H1 (cell line): ENCODE data around the gene HEXIM1. TPM values are rescaled to one million over a fixed set of nuclear protein-coding genes. Genes with fewer than 3 reads are reported as not detected.

Source experiments
- CBX5 ChIP-seq: fragments of 300-800, 300-1000 bp; sonication (generic); IDR thresholded peaks from 2 replicates; pipeline ENCODE4 v1.7.1; 2016; ENCODE audit warnings: antibody characterized with exemption, low read length, low read depth
- CHD1 ChIP-seq: IDR thresholded peaks from 2 replicates; pipeline ENCODE4 v1.6.1; 2012; ENCODE audit warnings: low read depth, low read length, improper control_type of control experiment
- CREB1 ChIP-seq: IDR thresholded peaks from 2 replicates; pipeline ENCODE4 v1.6.1; 2012; ENCODE audit warnings: inconsistent platforms
- EGR1 ChIP-seq: IDR thresholded peaks from 2 replicates; pipeline ENCODE4 v1.6.1; 2011; ENCODE audit warnings: low read depth, low read length, borderline replicate concordance
- FOSL1 ChIP-seq: IDR thresholded peaks from 2 replicates; pipeline ENCODE4 v1.6.1; 2011; ENCODE audit warnings: mild to moderate bottlenecking, low read depth, low read length, moderate library complexity; ENCODE audit not compliant: insufficient read depth
- HDAC2 ChIP-seq, 2 experiments: fragments of 300-600 bp in 1 of 2; sonication (generic) in 1 of 2; IDR thresholded peaks; 2 replicates each; pipeline ENCODE4 v1.6.1; 2011 to 2012; ENCODE audit warnings: low read depth in 2 of 2, low read length in 2 of 2, mild to moderate bottlenecking in 2 of 2, moderate library complexity in 2 of 2, borderline replicate concordance in 1 of 2, inconsistent platforms in 1 of 2
- JUND ChIP-seq: IDR thresholded peaks from 2 replicates; pipeline ENCODE4 v1.6.1; 2011; ENCODE audit warnings: mild to moderate bottlenecking, improper control_type of control experiment, low read length
- KDM5A ChIP-seq: fragments of 200-600 bp; IDR thresholded peaks from 2 replicates; pipeline ENCODE4 v1.7.1; 2012; ENCODE audit warnings: mild to moderate bottlenecking, low read length, inconsistent platforms, mixed read lengths
- NRF1 ChIP-seq: IDR thresholded peaks from 2 replicates; pipeline ENCODE4 v1.6.1; 2011; ENCODE audit warnings: mild to moderate bottlenecking, low read depth, low read length, improper control_type of control experiment
- SIRT6 ChIP-seq: IDR thresholded peaks from one replicate; pipeline ENCODE4 v1.7.1; 2012; ENCODE audit warnings: low read length, inconsistent platforms
- SIX5 ChIP-seq: IDR thresholded peaks from 2 replicates; pipeline ENCODE4 v1.6.1; 2011; ENCODE audit warnings: mild to moderate bottlenecking, low read depth, low read length
- SP1 ChIP-seq: IDR thresholded peaks from 2 replicates; pipeline ENCODE4 v1.6.1; 2011; ENCODE audit warnings: low read depth, low read length
- SP2 ChIP-seq: IDR thresholded peaks from 2 replicates; pipeline ENCODE4 v1.6.1; 2012; ENCODE audit warnings: mild to moderate bottlenecking, low read length, inconsistent platforms
- SP4 ChIP-seq: IDR thresholded peaks from 2 replicates; pipeline ENCODE4 v1.6.1; 2012; ENCODE audit warnings: low read length, inconsistent platforms
- TAF1 ChIP-seq: IDR thresholded peaks from 2 replicates; pipeline ENCODE4 v1.6.1; 2011; ENCODE audit warnings: mild to moderate bottlenecking, low read depth, low read length
- TCF12 ChIP-seq: IDR thresholded peaks from 2 replicates; pipeline ENCODE4 v1.6.1; 2011; ENCODE audit warnings: low read depth, mild to moderate bottlenecking, low read length
- TEAD4 ChIP-seq: IDR thresholded peaks from 2 replicates; pipeline ENCODE4 v1.6.1; 2012; ENCODE audit warnings: low read depth, low read length, inconsistent platforms, mixed read lengths
- polyA plus RNA-seq, 7 experiments: library from polyadenylated mRNA; depleted of rRNA in 3 of 7; stranded (reverse) in 5 of 7; unstranded in 2 of 7; fragments of >200 nt in 5 of 7; fragments of 200-250 nt in 2 of 7; gene quantifications; 1 replicate in 5 of 7; 2 replicates in 1 of 7; 4 replicates in 1 of 7; pipeline versions ENCODE4 v1.2.1 to v1.2.3, GENCODE V29; 2011 to 2013; ENCODE audit warnings: missing spikeins in 2 of 7, mixed read lengths in 2 of 7
- total RNA-seq: library from RNA; stranded (reverse); fragmentation: NEBNext Ultra II Directional; extraction: Animal tissue kit (Norgen Biotek cat#: 25700); gene quantifications from 2 replicates; pipeline ENCODE4 v1.2.1, GENCODE V29; 2021
- TF ChIP-seq, protein P1 (sequence below): IDR thresholded peaks from 2 replicates; pipeline ENCODE4 v1.6.1; 2012; ENCODE audit warnings: low read length, inconsistent platforms
- TF ChIP-seq, protein P2 (sequence below): IDR thresholded peaks from 2 replicates; pipeline ENCODE4 v1.6.1; 2011; ENCODE audit warnings: low read depth, mild to moderate bottlenecking, low read length; ENCODE audit not compliant: insufficient read depth
- TF ChIP-seq, protein P3 (sequence below): IDR thresholded peaks from 2 replicates; pipeline ENCODE4 v1.6.1; 2012; ENCODE audit warnings: inconsistent platforms
- TF ChIP-seq, protein P4 (sequence below): IDR thresholded peaks from 2 replicates; pipeline ENCODE4 v1.6.1; 2011; ENCODE audit warnings: low read length, improper control_type of control experiment

Gene HEXIM1
- total and polyA plus RNA-seq, 2 of the 8 experiments (the other 6 are each of a cell fraction or from before 2014, with no cell fraction given), result 9.1 to 38.3 TPM

DNA sequence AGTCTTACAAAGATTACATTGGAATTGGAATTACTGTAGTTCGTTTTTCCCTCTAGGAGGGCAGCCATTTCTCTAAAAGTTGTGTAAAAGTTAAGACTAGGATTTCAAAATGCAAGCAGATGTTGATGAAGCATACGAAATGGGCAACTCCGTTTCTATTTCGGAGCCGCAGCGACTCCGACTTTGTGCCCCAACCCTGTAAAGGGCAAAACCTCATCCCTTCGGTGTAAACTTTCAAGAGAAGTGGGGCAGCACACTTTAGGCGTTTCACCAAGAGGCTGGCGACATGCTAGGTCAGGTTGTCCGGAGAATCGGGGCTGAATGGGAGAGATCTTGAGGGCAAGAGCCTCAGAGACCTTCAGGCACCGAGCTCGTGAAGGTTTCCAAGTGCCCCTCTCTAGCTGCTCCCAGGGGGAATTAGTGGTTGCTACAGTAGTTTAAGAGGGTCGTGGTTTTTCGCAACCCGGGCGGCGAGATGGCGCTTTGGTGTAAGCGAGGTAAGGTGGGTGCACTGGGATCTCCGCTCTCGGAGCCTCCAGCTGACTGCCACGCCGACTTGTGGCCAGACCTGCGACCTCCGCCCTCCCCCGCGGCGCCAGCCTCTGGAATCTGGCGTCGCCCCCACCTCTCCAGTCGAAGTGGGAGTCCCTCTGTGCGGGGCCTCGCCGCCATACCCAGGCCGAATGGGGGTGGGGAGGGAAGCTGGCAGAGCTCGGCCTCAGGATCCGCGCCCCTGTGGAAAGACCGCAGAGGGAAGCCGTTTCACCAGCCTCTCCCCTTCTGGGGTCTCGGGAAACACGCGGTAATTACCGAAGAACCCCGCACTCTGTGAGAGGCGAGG, 12.4 kb downstream of the HEXIM1 start (continued):
- TF ChIP-seq, protein P1, sequence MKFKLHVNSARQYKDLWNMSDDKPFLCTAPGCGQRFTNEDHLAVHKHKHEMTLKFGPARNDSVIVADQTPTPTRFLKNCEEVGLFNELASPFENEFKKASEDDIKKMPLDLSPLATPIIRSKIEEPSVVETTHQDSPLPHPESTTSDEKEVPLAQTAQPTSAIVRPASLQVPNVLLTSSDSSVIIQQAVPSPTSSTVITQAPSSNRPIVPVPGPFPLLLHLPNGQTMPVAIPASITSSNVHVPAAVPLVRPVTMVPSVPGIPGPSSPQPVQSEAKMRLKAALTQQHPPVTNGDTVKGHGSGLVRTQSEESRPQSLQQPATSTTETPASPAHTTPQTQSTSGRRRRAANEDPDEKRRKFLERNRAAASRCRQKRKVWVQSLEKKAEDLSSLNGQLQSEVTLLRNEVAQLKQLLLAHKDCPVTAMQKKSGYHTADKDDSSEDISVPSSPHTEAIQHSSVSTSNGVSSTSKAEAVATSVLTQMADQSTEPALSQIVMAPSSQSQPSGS, result no peak
- TF ChIP-seq JUND (no peak; the same call in 1 of the 2 replicates), SP2 (no peak), HDAC2 (IDR thresholded peaks at IDR 0.05; ENCODE audit: borderline replicate concordance in 1 of 2, low read depth in 2 of 2, low read length in 2 of 2) (0 out of 4 replicates have a peak, but pooled peaks of 1 of the 2 experiments have one; percentile 45), SIX5 (no peak), CHD1 (no peak), TCF12 (no peak), FOSL1 (no peak), SP4 (no peak), KDM5A (no peak), NRF1 (no peak), TEAD4 (peak; percentile 62), CREB1 (no peak), SIRT6 (no peak), TAF1 (peak; percentile 94), SP1 (peak; percentile 65; the same call in 1 of the 2 replicates), EGR1 (peak; percentile 68; the same call in 1 of the 2 replicates), CBX5 (no peak)
- TF ChIP-seq, protein P2, sequence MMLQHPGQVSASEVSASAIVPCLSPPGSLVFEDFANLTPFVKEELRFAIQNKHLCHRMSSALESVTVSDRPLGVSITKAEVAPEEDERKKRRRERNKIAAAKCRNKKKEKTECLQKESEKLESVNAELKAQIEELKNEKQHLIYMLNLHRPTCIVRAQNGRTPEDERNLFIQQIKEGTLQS, result no peak
- TF ChIP-seq, protein P3, sequence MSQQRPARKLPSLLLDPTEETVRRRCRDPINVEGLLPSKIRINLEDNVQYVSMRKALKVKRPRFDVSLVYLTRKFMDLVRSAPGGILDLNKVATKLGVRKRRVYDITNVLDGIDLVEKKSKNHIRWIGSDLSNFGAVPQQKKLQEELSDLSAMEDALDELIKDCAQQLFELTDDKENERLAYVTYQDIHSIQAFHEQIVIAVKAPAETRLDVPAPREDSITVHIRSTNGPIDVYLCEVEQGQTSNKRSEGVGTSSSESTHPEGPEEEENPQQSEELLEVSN, result no peak; the same call in 1 of the 2 replicates
- TF ChIP-seq, protein P4, sequence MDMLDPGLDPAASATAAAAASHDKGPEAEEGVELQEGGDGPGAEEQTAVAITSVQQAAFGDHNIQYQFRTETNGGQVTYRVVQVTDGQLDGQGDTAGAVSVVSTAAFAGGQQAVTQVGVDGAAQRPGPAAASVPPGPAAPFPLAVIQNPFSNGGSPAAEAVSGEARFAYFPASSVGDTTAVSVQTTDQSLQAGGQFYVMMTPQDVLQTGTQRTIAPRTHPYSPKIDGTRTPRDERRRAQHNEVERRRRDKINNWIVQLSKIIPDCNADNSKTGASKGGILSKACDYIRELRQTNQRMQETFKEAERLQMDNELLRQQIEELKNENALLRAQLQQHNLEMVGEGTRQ, result no peak
